HCT116 (cell line): ENCODE data around the gene AFDN. TPM values are rescaled to one million over a fixed set of nuclear protein-coding genes. Genes with fewer than 3 reads are reported as not detected.

Experiments
- ATAC-seq: fragments of 200-7000 bp; cut with Tn5 transposase; 2 replicates; pipeline ENCODE4 v1.9.1; 2020; ENCODE audit warnings: mild to moderate bottlenecking, moderate library complexity
- BruUV-seq: library from RNA; stranded (reverse); fragments of 400-500 nt; replicated peaks from 2 replicates; lab custom pipeline; 2021; lab: Mats Ljungman, UMichigan
- CTCF ChIA-PET: fragments of 300-600 bp; sonication (Branson Sonifier 250); formaldehyde crosslinking; loops from one replicate; lab custom pipeline; 2021; ENCODE audit warnings: antibody characterized with exemption; lab: Charles Lee
- POLR2A ChIA-PET: fragments of 300-600, 350-600 bp; sonication (Branson Sonifier 250); formaldehyde crosslinking; loops from one replicate; lab custom pipeline; 2021; ENCODE audit warnings: antibody characterized with exemption; lab: Charles Lee
- RAD21 ChIA-PET, 2 experiments: fragments of 300-600 bp; sonication (Branson Sonifier 250); formaldehyde crosslinking; loops; one replicate each; lab custom pipeline; 2023; ENCODE audit warnings: low total read pairs in 2 of 2; ENCODE audit not compliant: uncharacterized antibody in 2 of 2, unreplicated experiment in 2 of 2, low non-redundant PET in 1 of 2; lab: Charles Lee
- DNase-seq: peaks from one replicate; pipeline ENCODE4 v3.0.0-alpha.2; 2010; ENCODE audit warnings: low read depth, low spot score
- H2AFZ ChIP-seq: fragments of 200-600 bp; shearing (Covaris generic), sonication (generic); 2 replicates; pipeline ENCODE4 v1.6.1; 2017; ENCODE audit warnings: low read depth, mixed run types, mixed read lengths, antibody characterized with exemption, low read length; ENCODE audit not compliant: poor library complexity, severe bottlenecking
- H3K27ac ChIP-seq: 2 replicates; pipeline ENCODE4 v1.5.1; 2012; ENCODE audit warnings: low read depth, low read length
- H3K27me3 ChIP-seq: fragments of 200-600 bp; sonication (generic); 2 replicates; pipeline ENCODE4 v1.6.1; 2016; ENCODE audit warnings: mixed run types, low read length, mixed read lengths; ENCODE audit not compliant: insufficient read depth
- H3K36me3 ChIP-seq, 2 experiments: fragments of 200-500 bp in 1 of 2; fragments of 200-600 bp in 1 of 2; sonication (Bioruptor generic) in 1 of 2; sonication (generic) in 1 of 2; 2 replicates each; pipeline versions ENCODE4 v1.5.1 to v1.6.1; 2014 to 2016; ENCODE audit warnings: low read length in 2 of 2, inconsistent platforms in 1 of 2, mixed read lengths in 1 of 2, mixed run types in 1 of 2; ENCODE audit not compliant: insufficient read depth in 2 of 2, control insufficient read depth in 1 of 2
- H3K4me1 ChIP-seq, 2 experiments: fragments of 200-600 bp in 1 of 2; sonication (generic) in 1 of 2; 2 replicates each; pipeline versions ENCODE4 v1.5.1 to v1.6.1; 2012 to 2017; ENCODE audit warnings: low read length in 2 of 2, inconsistent platforms in 1 of 2, mild to moderate bottlenecking in 1 of 2, mixed read lengths in 1 of 2, mixed run types in 1 of 2, moderate library complexity in 1 of 2; ENCODE audit not compliant: insufficient read depth in 2 of 2, control insufficient read depth in 1 of 2
- H3K4me2 ChIP-seq: fragments of 200-600 bp; sonication (generic); 2 replicates; pipeline ENCODE4 v1.6.1; 2017; ENCODE audit warnings: mixed run types, low read length, mixed read lengths
- H3K4me3 ChIP-seq, 2 experiments: fragments of 200-600 bp in 1 of 2; sonication (generic) in 1 of 2; replicated peaks in 1 of 2; 2 replicates each; pipeline ENCODE4 v1.5.1; 2011 to 2016; ENCODE audit warnings: low read length in 2 of 2, control low read depth in 1 of 2, low read depth in 1 of 2, mild to moderate bottlenecking in 1 of 2, mixed read lengths in 1 of 2, mixed run types in 1 of 2
- H3K79me2 ChIP-seq: fragments of 200-600 bp; sonication (generic); 2 replicates; pipeline ENCODE4 v1.6.1; 2017; ENCODE audit warnings: mild to moderate bottlenecking, mixed run types, low read length, moderate library complexity, mixed read lengths; ENCODE audit not compliant: insufficient read depth
- H3K9ac ChIP-seq: fragments of 200-600 bp; sonication (generic); 2 replicates; pipeline ENCODE4 v1.6.1; 2016; ENCODE audit warnings: low read length, mixed read lengths
- H3K9me2 ChIP-seq: fragments of 200-600 bp; sonication (generic), shearing (Covaris generic); 2 replicates; pipeline ENCODE4 v1.6.1; 2017; ENCODE audit warnings: mixed run types, mild to moderate bottlenecking, moderate library complexity; ENCODE audit not compliant: insufficient read depth
- H3K9me3 ChIP-seq, 2 experiments: fragments of 200-500 bp in 1 of 2; fragments of 200-600 bp in 1 of 2; sonication (Bioruptor generic) in 1 of 2; sonication (generic) in 1 of 2; 2 replicates each; pipeline ENCODE4 v1.6.1; 2014 to 2017; ENCODE audit warnings: low read length in 2 of 2, mixed read lengths in 2 of 2, inconsistent platforms in 1 of 2, low read depth in 1 of 2, mild to moderate bottlenecking in 1 of 2, mixed run types in 1 of 2, moderate library complexity in 1 of 2; ENCODE audit not compliant: control insufficient read depth in 1 of 2, insufficient read depth in 1 of 2
- H4K20me1 ChIP-seq: fragments of 200-600 bp; sonication (generic), shearing (Covaris generic); 2 replicates; pipeline ENCODE4 v1.6.1; 2017; ENCODE audit warnings: mixed run types, mild to moderate bottlenecking, moderate library complexity; ENCODE audit not compliant: insufficient read depth
- ATF3 ChIP-seq: IDR thresholded peaks from 2 replicates; pipeline ENCODE4 v1.6.1; 2012
- CEBPB ChIP-seq: IDR thresholded peaks from 2 replicates; pipeline ENCODE4 v1.6.1; 2012; ENCODE audit warnings: low read depth
- ELF1 ChIP-seq: IDR thresholded peaks from 2 replicates; pipeline ENCODE4 v1.6.1; 2012; ENCODE audit warnings: low read depth, borderline replicate concordance
- EZH2phosphoT487 ChIP-seq: fragments of 200-600 bp; IDR thresholded peaks from 2 replicates; pipeline ENCODE4 v1.6.1; 2018; ENCODE audit warnings: antibody characterized with exemption, borderline replicate concordance
- JUND ChIP-seq: IDR thresholded peaks from 2 replicates; pipeline ENCODE4 v1.6.1; 2012
- MAX ChIP-seq: IDR thresholded peaks from 2 replicates; pipeline ENCODE4 v1.6.1; 2012
- POLR2A ChIP-seq: IDR thresholded peaks from 2 replicates; pipeline ENCODE4 v1.7.0; 2011; ENCODE audit warnings: borderline replicate concordance; ENCODE audit not compliant: insufficient read depth, insufficient read length; ENCODE audit errors: extremely low read depth
- POLR2AphosphoS5 ChIP-seq: IDR thresholded peaks from 2 replicates; pipeline ENCODE4 v1.6.1; 2011; ENCODE audit warnings: mild to moderate bottlenecking, low read depth, low read length, moderate library complexity
- RAD21 ChIP-seq: IDR thresholded peaks from 2 replicates; pipeline ENCODE4 v1.6.1; 2012; ENCODE audit warnings: low read depth, mild to moderate bottlenecking
- SIN3A ChIP-seq: IDR thresholded peaks from 2 replicates; pipeline ENCODE4 v1.6.1; 2012; ENCODE audit warnings: low read depth
- SP1 ChIP-seq: IDR thresholded peaks from 2 replicates; pipeline ENCODE4 v1.6.1; 2012; ENCODE audit warnings: low read depth
- TCF7L2 ChIP-seq: IDR thresholded peaks from 2 replicates; pipeline ENCODE4 v1.7.0; 2011; ENCODE audit warnings: borderline replicate concordance, inconsistent platforms; ENCODE audit not compliant: insufficient read depth, insufficient read length; ENCODE audit errors: extremely low read depth
- YY1 ChIP-seq: IDR thresholded peaks from 2 replicates; pipeline ENCODE4 v1.6.1; 2011; ENCODE audit warnings: low read length, low read depth, moderate library complexity, mild to moderate bottlenecking; ENCODE audit not compliant: insufficient replicate concordance; ENCODE audit errors: extremely low read depth
- ZFX ChIP-seq: fragments of 450-650 bp; IDR thresholded peaks from 2 replicates; pipeline ENCODE4 v1.6.1; 2017
- intact Hi-C: fragments of 100-400 bp; cut with micrococcal nuclease; formaldehyde crosslinking; loops from 2 replicates; pipeline ENCODE4 v1.10.0; 2022
- total RNA-seq: library from RNA; stranded (reverse); gene quantifications from one replicate; pipeline ENCODE4 v1.2.1, GENCODE V29; 2021; ENCODE audit not compliant: unreplicated experiment

Gene AFDN
- total RNA-seq, 1 experiment from 2014 or later: 59.4 TPM

GRCh38 chr6:167888098-167888497 is 61.4 kb downstream of the AFDN start:
- no peak overlapping the region for H3K4me2 ChIP-seq
- TF ChIP-seq RAD21: no peak
- no peak for TF ChIP-seq EZH2phosphoT487
- TF ChIP-seq JUND: no peak
- TF ChIP-seq POLR2A: no peak
- TF ChIP-seq ELF1: no peak
- no peak for TF ChIP-seq SIN3A
- TF ChIP-seq CEBPB: no peak
- TF ChIP-seq SP1: no peak
- TF ChIP-seq YY1: no peak
- no peak for TF ChIP-seq ATF3
- TF ChIP-seq ZFX: no peak
- no peak for TF ChIP-seq POLR2AphosphoS5
- TF ChIP-seq MAX: no peak
- TF ChIP-seq TCF7L2: no peak
- H2AFZ ChIP-seq: no peak overlapping the region
- DNase-seq (no peak), ATAC-seq (no peak)
- CTCF ChIA-PET: no interaction called here
- H3K36me3 ChIP-seq: peaks cover 0 to 14% of the 10 kb centered on the region in 2 experiments; a peak in 2 of 4 replicates
- H3K4me3 ChIP-seq: no peak overlapping the region
- H3K79me2 ChIP-seq: no peaks in the 10 kb centered on the region
- H3K9me3 ChIP-seq: no peaks in the 10 kb centered on the region
- H3K9ac ChIP-seq: no peak overlapping the region
- no TSS peak for BruUV-seq
- intact Hi-C loops: no loop called here
- no peaks in the 10 kb centered on the region for H3K9me2 ChIP-seq
- H3K4me1 ChIP-seq: peaks cover 0 to 7% of the 10 kb centered on the region in 2 experiments; a peak in 2 of 4 replicates
- POLR2A ChIA-PET: no interaction called here
- H3K27me3 ChIP-seq: no peaks in the 10 kb centered on the region
- no peak overlapping the region for H3K27ac ChIP-seq
- RAD21 ChIA-PET: no interaction called here
- H4K20me1 ChIP-seq: no peaks in the 10 kb centered on the region
